HG03354 (cell line): ENCODE results near the gene ULBP2.
"Not testable (repeated sequence)": the region's sequence is repeated elsewhere in the genome, so short reads cannot be mapped to it uniquely, and the experiment has no call there.

Experiments used
- ATAC-seq: cut with Tn5 transposase; IDR thresholded peaks from one replicate; pipeline ENCODE4 v1.9.1; 2021; ENCODE audit warnings: mild to moderate bottlenecking; ENCODE audit not compliant: unreplicated experiment, poor library complexity, severe bottlenecking

Gene ULBP2

DNA sequence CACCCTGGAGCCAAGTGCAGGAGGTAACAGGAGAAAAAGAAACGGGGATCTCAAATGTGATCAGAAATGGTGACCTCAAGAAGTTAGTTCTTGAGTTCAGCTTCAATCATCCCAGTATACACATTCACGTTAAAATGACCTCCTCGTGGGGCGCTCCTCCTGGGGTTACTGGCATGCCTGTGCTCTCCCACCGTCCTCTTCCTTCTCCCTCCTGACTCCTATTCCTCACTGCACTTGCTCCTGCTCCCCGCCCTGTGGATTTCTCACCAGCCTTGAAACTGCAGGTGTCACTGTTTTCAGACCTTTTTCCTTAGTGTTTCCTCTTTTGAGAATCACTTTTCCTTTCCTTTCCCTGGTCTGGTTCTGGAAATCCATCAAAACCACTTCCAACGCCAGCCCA, 4.8 kb downstream of the ULBP2 start:
- not testable (repeated sequence) for ATAC-seq

DNA sequence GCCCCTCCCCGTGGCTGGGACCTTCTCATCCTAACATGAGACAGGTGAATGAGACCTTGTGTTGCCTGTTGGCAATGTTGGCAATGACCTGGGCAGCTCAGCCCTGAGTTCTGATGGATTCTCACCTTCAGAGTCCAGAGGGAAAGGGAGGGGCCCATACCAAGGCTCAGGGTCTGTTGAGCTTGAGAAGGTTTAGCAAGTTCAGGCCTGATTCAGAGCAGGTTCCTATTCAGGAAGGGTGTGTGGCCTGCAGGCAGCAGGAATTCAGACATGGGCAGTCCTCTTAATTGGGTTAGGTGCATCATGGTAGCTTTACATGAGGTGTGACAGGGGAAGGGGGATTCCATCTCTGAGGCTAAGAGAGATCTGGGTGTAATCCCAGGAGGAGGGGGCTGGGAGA, 5.7 kb downstream of the ULBP2 start:
- ATAC-seq, result not testable (repeated sequence)

DNA sequence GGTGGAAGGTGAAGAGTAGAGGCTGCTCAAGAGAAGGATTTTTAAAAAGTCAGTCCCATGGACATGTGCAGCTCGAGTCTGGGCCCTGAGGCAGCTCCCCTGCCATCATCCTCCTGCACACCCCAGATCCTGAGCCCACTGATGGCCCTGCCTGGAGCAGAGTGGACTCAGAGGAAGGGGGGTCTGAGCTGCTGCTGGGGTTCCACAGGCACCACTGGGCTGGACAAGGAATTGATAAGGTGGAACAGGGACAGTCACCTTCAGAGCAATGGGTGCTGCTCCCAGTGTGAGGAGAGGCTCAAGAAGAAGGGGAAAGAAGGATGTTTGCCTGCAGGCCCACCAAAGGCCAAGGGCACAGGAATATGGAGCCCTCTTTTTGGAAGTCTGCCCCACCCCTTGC, 6.2 kb downstream of the ULBP2 start:
- ATAC-seq, result no peak

DNA sequence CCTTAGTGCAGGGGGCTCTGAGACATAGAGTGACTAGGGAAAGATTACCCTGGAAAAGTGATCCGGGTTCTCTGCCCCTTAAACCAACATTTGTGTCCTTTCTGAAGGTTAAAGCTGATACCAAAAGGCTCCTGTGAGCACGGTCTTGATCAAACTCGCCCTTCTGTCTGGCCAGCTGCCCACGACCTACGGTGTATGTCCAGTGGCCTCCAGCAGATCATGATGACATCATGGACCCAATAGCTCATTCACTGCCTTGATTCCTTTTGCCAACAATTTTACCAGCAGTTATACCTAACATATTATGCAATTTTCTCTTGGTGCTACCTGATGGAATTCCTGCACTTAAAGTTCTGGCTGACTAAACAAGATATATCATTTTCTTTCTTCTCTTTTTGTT, 6.8 kb downstream of the ULBP2 start:
- no peak for ATAC-seq

DNA sequence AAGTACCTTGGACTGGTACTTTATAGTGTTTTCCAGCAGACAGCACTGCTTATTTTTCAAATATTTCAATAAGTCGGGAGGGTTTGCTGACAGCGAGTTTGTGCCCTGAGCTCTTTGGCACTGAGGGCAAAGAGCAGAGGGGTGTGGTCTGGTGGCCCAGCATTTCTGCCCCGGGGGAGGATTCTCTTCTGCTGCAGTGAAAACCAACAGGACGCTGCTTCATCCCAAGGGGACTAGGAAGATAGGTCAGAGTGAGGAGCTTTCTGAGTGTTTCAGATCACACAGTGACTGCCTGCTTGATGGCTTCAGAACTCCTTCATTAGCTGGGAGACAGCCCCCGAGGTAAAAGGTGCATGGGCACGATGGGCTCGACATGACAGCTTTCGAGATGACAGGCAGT, 8.6 kb downstream of the ULBP2 start:
- ATAC-seq, result no peak

DNA sequence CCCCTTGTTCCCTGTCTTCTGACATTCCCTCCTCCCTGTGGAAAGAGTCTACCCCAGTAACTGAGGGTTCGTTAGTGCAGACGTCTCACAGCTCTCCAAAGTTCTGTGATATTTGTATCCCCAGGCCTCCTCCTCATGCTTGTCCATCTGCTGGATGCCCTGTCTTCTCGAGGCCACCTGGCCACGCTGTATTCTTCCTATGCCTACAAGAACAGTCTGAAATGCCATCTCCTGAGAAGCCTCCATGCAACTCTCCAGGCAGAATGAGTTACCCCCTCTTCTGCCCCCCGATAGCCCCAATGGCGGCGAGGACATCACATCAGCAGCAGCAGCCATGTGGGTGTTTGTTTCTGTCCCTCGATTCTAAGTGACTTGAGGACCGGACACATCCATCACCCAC, 9.3 kb downstream of the ULBP2 start:
- ATAC-seq, result no peak

DNA sequence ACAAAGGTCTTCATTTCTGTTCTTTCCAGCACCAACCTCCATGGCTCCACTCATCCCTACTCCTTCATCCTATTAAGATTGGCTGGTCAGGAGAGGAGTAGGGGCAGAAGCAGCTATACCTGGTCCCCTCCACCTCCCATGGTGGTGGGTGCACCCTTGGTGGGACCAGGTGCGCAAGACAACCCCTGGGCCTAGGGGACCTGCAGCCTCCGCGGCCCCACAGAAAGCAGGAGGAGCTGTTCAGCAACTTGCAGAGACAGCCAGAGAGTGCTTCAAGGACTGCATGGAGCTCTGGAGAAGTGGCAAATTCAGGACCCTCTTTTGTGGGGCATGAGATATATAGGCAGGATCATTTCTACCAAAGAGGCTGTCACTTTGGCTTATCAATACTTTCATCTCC, 9.8 kb downstream of the ULBP2 start:
- no peak for ATAC-seq

DNA sequence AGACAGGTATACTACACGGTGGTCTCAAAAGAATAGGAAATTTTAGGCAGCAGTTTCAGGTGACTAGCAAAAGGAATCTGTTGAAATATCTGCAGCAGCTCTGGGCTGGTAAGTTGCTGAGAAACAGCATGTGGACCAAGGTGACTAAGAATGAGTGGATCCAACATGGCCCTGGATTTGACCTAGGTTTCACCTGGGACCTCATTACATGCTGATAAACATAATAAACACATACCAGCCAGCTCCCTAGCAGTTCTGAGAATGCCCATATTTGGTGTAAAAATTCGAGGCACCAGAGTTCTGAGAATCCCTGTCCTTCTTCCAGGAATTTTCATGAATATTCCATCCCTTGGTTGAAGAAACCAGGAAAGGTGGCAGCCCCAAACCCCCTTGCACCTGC, 11.6 kb downstream of the ULBP2 start:
- ATAC-seq, result not testable (repeated sequence)

DNA sequence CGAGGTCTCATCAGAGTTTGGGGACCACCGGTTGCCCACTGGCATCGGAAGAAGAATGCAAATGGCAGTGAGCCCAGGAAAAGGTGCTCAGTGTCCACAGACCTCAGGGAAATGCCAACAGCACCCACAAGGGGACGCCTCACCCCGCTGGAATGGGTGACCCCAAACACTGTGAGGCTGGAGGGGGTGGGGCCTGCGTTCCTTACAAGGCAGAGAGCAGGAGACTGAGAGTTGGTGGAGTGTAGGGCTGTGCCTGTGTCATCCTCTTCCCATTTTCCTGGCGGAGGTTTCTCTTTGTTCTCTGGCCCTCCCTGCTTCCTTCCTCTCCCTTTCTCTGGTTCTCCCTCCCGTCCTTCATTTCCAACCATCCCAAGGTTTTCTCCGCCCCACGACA, 12.1 kb downstream of the ULBP2 start:
- not testable (repeated sequence) for ATAC-seq

DNA sequence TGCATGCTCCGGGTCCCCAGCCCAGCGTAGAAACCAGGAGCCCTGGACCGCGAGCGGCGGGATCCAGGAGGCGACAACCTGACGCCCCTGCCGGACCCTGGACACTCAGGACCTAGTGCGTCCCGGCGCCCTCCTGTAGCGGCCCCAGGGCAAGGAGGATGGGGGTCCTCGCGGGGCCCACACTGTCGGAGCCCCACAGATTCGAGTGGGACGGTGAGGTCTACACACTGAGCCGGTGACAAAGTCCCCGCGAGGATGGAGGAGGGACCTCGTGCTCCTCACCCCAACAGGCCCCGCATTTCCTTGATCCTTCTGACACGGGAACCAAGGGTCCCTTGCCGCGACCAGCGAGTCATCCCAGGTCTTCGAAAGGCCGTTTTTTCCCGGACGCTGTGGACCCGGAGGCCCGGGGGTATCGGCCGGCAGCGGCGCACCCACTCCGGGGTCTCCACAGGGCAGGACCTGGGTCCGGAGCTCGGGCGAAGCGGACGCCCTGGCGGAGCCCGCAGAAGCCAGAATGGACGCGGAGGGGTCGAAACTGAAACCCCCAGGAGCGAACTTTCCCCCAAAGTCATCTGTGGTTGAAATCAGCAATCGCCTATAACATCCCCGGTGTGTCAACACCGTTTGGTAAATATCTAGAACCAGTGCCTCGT, 12.6 kb downstream of the ULBP2 start:
- not testable (repeated sequence) for ATAC-seq

DNA sequence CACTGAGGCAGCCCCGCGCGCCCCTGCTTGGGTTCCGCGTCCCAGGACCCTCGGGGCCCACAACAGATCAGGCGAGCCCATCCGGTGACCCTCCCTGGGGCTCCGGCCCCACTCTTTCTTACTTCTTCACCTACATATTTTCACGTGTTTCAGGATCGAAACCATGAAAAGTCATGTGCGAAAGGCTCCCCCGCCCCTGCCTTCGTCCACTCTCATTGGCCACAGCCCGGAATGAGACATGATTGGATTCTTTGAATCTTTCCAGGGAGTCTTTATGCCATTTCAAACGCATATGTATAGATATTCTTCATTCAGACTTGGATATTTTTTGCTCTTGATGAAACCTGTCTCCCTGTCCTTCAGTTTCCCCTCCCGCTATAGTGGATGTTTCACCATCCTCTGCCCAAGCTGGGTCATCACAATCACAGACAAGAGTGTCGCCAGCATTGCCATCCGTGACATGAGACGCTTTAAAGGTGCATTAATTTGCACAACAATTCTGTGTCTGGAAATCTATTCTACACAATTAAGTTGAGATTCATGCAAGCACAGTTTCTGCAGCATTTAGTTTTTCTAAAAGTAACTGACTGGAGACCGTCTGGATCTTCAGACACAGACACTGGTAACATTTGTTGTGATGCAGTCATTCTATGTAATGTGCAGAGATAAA, 13.3 kb downstream of the ULBP2 start:
- not testable (repeated sequence) for ATAC-seq

DNA sequence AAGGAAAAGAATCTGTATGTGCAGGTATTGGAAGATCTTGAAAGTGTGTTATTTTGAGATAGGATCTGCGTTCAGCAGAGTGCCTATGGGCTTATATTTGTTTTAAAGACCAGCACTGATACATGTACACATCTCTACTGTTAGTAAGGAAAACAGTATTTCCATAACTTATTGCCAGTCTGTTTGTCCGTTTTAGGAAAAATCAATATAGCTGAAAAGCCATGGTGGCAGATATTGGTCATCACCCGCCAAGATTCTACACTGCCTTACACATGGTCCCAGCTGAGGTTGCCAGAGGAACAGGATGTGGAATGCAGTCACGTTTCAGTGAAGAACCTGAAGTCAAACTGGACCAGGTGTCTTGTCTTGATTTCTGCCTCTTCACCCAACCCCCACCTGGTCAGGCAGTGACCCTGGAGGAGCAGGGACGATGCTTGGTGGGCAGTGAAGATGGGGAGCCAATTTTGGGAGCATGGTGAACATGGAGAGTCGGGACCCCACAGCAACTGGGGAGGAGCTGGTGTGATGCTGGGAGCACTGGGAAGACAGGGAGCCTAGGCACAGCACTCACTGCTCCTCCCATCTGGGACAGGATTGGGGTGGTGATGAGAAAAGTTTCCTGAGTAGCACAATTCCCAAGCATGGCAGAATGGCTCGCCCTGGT, 14.0 kb downstream of the ULBP2 start:
- ATAC-seq, result not testable (repeated sequence)

DNA sequence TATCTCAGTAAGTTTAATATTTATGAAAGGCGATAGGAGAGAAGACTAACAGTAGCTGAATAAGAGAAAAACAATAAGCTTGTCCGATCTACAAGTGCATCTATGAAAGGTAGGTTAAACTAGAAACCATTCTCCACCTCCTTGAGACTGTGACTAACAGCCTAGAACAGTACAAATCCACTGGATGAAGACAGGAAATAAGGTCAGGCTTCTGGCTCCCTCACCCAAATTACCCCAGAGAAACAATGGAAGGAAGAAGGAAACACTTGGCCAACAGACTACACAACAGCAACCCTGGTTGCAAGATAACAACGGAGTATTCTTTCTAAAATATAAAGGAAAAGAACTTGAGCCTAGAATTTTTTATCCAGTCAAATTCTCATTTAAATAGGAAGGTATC, 16.3 kb downstream of the ULBP2 start:
- ATAC-seq, result not testable (repeated sequence)

DNA sequence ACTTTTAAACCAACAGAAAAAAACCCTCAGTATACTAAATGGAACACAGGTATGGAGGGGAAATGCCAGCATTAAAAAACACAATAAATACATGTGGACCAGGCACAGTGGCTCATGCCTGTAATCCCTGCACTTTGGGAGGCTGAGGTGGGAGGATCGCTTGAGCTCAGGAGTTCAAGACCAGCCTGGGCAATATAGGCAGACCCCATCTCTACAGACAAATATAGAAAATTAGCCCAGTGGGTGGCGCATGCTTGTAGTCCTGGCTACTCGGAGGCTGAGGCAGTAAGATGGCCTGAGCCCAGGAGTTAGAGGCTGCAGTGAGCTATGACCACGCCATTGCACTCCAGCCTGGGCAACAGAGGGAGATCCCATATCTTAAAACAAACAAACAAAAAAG, 18.0 kb downstream of the ULBP2 start:
- not testable (repeated sequence) for ATAC-seq

DNA sequence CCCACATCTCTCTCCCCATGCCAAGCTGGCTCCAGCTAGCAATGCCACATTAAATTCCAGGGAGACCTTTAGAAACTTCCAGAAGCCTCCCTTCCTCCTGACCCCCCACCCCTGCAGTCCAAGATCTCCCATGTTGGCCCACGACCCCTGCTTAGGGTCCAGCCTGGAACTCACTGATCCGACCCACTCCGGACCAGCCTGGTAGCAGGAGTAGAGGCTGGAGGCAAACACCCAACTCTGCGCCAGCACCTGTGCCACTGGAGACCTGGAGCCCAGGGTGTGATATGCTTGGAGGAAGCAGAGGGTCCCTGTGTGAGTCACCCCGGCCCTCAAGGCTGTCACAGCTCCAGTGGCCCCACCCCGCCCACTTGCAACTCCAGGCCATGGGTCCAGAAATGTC, 18.7 kb downstream of the ULBP2 start:
- no peak for ATAC-seq

DNA sequence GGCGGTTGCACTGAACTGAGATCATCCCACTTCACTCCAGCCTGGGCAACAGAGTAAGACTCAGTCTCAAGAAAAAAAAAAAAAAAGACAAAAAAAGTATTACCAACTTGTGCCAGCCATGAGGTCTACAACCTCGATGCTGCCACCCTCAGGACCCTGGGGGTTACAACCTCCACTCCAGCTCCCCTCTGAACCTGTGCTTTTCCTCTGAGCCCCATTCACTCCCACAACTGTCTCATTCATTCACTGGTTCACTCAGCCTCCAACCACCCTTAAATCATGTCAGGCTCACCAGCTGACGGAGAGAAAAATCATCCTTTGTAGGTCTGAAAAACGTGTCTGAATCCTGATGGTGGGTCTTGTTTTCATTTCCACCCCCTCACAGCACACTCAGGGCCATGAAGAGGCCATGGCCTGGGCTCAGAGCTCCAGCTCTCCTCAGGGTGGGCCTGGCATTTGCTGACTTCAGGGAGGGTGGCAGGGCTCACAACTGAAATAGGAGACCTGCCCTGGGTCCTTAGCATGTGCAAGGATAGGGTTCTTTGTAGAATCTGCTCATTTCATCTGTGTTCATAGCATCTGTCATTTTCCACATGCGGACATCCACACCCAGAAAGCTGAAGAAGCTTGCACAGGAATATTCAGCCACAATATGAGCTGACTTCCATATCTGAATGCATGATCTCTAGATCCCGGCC, 20.1 kb downstream of the ULBP2 start:
- ATAC-seq, result no peak

DNA sequence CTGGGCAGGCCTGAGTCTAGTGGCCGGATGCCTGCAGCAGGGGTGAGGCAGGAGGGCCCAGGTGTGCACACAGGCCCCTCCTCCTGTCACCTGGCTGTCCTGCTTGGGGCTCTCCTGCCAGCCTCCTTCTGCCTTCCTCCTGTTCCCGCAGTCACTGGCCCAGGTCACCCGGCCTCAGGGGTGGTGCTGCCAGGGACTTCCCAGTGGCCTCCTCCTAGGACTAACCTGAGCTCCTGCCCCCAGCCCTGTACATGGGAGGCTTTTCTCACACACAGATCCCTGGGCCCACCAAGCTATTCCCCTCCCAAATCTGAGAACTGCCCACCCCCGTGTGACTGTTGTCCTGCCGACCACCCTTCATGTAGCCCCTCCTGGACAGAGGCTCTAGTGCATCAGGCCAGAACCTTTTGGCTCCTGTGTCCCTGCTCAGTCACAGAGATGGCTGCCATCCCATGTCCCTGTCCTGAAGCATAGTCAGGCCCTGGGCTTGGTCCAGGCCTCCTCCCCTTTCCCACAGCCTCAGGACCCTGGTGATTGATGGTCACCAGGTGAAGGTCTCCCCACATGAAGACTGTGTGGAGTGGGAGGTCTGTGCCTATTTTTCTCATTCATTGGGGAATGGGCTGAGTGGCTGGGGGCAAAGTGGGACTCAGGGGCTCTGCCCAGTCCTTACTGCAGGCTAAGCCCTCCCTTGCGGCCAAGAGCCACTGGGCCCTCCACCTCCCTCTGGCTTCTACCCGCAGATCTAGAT, 20.8 kb downstream of the ULBP2 start:
- ATAC-seq, result no peak

DNA sequence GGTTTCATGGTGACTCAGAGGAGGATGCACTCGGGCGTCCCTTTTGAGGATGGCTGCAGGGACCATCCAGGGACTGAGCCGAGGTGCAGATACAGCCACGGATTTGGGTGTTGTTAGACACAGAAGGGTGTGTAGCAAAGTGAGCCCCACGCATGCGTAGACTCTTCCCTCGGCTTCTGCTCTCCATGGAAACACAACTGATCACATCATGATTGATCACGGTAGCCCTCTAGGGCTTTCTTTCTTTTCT, 21.3 kb downstream of the ULBP2 start:
- ATAC-seq, result no peak

DNA sequence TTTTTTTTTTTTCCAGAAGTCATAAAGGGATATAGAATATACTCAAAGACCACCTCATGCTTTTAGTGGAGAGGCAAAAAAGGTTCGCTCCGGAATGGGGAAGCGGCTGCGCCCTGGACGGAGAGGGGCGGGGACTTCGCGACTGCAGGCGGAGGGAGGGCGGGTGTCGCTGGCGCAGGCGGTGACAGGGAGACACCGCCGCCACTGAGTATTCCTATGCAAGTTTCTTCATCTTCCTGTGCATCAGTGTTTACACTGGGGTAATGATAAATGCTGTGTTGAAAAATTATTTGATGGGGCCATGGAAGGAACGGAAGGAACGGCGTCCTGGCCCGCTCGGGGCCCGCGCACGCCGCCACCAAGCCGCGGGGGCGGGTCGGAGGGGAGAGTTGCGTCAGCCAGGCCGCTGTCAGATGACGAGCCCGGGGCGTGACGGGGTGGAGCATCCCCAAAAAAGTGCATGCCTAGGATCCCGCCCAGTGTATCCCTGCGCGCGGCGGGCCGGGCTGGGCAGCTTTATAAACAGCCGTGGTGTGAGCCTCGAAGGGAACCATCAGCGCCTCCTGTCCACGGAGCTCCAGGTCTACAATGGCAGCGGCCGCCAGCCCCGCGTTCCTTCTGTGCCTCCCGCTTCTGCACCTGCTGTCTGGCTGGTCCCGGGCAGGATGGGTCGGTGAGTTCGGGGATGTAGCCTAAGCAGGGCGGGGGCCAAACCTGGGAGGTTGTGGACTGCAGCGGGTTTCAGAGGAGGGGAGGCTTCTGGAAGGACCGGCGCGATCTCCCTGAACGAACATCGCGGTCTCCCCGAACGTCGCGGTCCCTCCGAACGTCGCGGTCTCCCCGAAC, 21.9 kb downstream of the ULBP2 start, which contains the start of gene ULBP1:
Gene ULBP1 (plus strand): TSS at position 482 of the 846 bp plus-strand sequence. CDS start 107 bp downstream, at position 589.
- peak; percentile 60 for ATAC-seq
